Activated naive CD4-positive, alpha-beta T cell treated with anti-CD3 and anti-CD28 coated beads, Interleukin-2, amount 50 U/mL, for 24 hours (primary cell): Measurements from ENCODE around the gene MAN2C1.

Source experiments
- H3K27ac Mint-ChIP-seq: one replicate; pipeline ENCODE4 v1.8.0; 2021; ENCODE audit warnings: mild to moderate bottlenecking, mixed read lengths
- H3K27me3 Mint-ChIP-seq: one replicate; pipeline ENCODE4 v1.8.0; 2021; ENCODE audit warnings: mixed read lengths
- H3K36me3 Mint-ChIP-seq: one replicate; pipeline ENCODE4 v1.8.0; 2021; ENCODE audit warnings: mixed read lengths
- H3K4me1 Mint-ChIP-seq: one replicate; pipeline ENCODE4 v1.8.0; 2021; ENCODE audit warnings: mixed read lengths
- H3K4me3 Mint-ChIP-seq: one replicate; pipeline ENCODE4 v1.8.0; 2021; ENCODE audit warnings: mild to moderate bottlenecking, mixed read lengths
- H3K9me3 Mint-ChIP-seq: one replicate; pipeline ENCODE4 v1.8.0; 2021; ENCODE audit warnings: mixed read lengths

MAN2C1 gene

DNA sequence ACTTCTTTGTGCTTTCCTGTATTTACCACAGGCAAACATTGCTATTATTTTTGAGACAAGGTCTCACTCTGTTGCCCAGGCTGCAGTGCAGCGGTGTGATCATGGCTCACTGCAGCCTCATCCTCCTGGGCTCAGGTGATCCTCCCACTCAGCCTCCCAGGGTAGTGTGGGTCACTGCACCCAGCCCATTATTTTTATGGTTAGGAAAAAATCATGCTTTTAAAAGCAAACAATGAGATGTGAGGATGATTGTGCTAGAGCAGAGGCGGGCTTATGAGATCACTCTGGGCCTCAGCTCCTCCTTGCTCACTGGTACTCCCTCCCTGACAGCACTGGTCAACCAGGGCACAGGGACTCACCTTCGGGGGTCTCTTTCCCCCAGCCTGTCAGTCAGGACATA is 2.2 kb downstream of the MAN2C1 start:
- H3K27ac Mint-ChIP-seq: no peak overlapping the region

DNA sequence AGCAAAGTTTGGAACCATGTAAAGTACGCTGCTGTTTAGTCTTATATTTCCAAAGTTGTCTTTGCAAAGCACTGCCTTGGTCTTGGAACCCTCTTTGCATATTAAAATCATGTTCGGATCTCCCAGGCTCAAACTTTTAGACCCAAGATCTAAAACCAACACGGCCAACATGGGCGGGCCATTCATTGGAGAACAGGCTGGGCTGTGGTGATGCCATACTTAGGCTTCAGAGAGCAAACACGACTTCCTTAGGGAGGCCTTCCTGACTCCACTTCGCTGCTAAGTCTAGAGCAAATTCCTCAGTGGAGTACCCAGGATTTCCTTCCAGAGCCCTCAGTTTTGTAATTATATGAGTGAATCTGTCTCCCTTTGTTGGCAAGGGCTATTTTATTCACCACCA is 3.5 kb downstream of the MAN2C1 start:
- no peaks in the 10 kb centered on the region for H3K27me3 Mint-ChIP-seq
- no peak overlapping the region for H3K27ac Mint-ChIP-seq
- H3K4me1 Mint-ChIP-seq: peaks cover 23% of the 10 kb centered on the region
- peaks cover 2% of the 10 kb centered on the region for H3K36me3 Mint-ChIP-seq
- no peak overlapping the region for H3K4me3 Mint-ChIP-seq
- no peaks in the 10 kb centered on the region for H3K9me3 Mint-ChIP-seq

More for the DNA sequence above, 2.2 kb downstream of the MAN2C1 start:
- Mint-ChIP-seq H3K4me1 (peaks cover 24% of the 10 kb centered on the region), H3K36me3 (peaks cover 2% of the 10 kb centered on the region), H3K9me3 (no peaks in the 10 kb centered on the region), H3K27me3 (no peaks in the 10 kb centered on the region), H3K4me3 (no peak overlapping the region)

DNA sequence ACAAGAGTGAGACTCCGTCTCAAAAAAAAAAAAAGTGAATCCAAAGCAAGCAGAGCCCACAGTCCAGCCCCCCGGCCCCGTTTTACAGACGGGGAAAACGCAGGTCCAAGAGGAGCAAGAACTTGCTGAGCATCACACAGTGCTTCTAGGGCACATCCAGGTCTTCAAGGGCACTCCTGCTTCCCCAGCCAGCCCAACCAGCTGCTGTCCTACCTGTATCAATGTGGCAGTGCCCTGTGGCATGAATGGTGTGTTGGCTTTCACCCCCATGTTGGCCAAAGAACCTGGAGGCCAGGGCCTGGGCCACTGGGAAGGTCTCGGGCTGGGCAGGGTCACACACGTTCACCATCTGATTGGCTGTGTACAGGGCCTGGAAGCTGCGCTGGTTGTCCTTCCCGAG is 4.6 kb downstream of the MAN2C1 start:
- no peak overlapping the region for H3K4me3 Mint-ChIP-seq
- no peaks in the 10 kb centered on the region for H3K9me3 Mint-ChIP-seq
- no peak overlapping the region for H3K27ac Mint-ChIP-seq
- H3K27me3 Mint-ChIP-seq: no peaks in the 10 kb centered on the region
- peaks cover 2% of the 10 kb centered on the region for H3K36me3 Mint-ChIP-seq
- H3K4me1 Mint-ChIP-seq: peaks cover 12% of the 10 kb centered on the region

DNA sequence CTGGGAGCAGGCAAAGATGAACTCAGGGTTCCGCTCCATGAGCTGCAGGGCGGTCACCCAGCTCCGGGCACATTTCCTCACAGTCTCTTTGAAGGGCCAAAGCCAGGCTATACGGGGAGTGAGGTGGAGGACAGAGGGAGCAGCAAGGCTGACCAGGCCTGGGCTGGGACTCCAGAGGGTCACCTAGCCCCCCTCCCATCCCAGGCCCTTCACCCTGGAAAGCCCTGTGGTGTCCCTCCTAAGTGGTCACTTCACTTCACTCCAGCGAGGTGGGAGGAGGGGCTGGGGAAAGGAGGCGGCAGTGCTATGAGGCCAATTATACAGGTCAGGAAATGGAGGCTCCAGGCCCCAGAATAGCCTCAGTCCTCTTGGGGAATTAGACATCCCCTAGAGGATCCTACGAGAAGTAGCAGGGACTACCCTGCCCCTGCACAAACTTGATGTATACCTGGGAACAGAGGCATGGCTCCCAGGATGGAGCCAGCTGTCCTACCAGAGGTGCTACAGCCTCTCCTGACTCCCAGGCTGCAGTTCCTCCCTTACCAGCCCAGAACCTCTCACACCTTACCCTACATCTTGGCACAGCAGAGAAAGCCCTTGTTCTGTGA is 5.7 kb downstream of the MAN2C1 start:
- Mint-ChIP-seq H3K4me3 (no peak overlapping the region), H3K36me3 (peaks cover 2% of the 10 kb centered on the region), H3K4me1 (peaks cover 9% of the 10 kb centered on the region), H3K27ac (no peak overlapping the region), H3K27me3 (no peaks in the 10 kb centered on the region), H3K9me3 (no peaks in the 10 kb centered on the region)

DNA sequence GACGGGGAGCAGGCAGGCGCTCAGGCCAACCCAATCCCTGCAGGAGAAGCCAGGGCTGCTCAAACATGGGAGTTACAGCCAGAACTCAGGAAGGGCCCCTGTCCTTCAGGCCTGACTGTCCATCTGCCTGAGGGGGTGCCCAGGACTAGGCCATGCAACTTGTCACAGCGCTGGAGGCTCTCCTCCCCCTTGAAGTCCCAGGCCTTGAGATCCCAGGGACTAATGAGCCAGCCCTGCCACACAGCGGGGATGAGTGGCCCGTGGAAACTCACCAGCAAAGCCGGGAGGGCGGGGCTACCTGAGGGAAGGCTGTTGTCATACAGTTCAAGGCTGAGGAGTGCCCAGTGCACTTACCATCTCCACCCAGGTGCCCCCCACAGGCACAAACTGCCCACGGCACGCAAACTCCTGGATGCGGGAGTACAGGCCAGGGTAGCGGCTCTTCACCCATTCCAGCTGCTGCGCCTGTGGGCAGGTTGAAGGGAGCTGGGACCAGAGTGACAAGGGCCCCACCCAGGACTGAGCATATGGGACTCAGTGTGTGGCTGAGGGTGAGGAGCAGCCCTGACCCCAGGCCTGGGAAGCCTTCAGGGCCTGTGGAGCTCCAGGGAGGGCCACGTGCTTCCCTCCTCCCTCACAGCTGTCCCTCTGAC is 6.3 kb downstream of the MAN2C1 start:
- Mint-ChIP-seq H3K27me3 (no peaks in the 10 kb centered on the region), H3K36me3 (peaks cover 2% of the 10 kb centered on the region), H3K9me3 (no peaks in the 10 kb centered on the region), H3K4me3 (no peak overlapping the region), H3K27ac (no peak overlapping the region), H3K4me1 (peaks cover 5% of the 10 kb centered on the region)

DNA sequence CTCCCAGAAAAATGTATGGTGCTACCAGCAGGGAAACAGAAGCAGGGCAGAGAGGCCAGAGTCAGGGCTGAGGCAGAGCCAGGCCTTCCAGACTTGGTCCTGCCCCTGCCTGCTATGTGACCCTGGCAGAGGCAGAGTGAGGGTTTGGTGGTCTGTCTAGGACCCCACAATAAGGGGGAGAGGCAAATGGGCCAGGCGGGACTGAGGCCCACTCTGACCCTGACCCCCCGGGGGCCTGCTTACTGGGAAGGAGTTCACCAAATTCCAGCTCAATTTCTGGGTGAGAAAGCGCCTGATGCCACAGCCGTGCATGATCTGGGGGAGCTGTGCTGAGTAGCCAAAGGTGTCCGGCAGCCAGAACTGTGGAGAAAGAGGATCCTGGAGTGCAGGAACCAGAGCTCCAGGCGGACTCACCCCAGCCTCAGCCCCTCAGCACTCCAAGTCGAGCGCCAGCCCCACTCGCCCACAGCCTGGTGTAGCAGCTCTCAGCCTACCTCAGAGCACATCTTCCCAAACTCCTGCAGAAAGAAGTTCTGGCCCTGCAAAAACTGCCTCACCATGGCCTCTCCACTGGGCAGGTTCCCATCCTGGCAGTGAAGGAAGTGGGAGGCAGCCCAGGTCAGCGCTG is 6.9 kb downstream of the MAN2C1 start:
- no peaks in the 10 kb centered on the region for H3K9me3 Mint-ChIP-seq
- no peak overlapping the region for H3K4me3 Mint-ChIP-seq
- peaks cover 2% of the 10 kb centered on the region for H3K36me3 Mint-ChIP-seq
- H3K27ac Mint-ChIP-seq: no peak overlapping the region
- no peaks in the 10 kb centered on the region for H3K27me3 Mint-ChIP-seq
- no peaks in the 10 kb centered on the region for H3K4me1 Mint-ChIP-seq

DNA sequence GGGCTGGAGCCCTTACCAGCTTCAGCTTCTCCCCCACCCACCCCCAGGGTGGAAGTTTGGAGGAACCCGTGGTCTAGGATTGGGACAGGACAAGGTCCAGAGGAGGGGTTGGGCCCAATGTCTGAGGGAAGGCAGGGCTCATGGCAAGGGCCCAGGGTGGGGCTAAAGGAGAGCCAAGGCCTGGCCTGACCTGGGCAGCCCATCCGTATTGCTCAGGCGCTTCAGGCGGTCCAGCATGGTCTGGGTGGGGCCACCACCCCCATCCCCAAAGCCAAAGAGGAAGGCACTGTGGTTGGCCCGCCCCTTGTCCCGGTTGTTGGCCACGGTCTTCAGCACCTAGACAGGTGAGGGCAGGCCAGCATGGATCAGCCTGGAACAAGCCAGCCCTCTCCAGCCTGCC is 7.6 kb downstream of the MAN2C1 start:
- no peaks in the 10 kb centered on the region for H3K27me3 Mint-ChIP-seq
- H3K9me3 Mint-ChIP-seq: no peaks in the 10 kb centered on the region
- H3K4me1 Mint-ChIP-seq: no peaks in the 10 kb centered on the region
- peaks cover 2% of the 10 kb centered on the region for H3K36me3 Mint-ChIP-seq
- no peak overlapping the region for H3K4me3 Mint-ChIP-seq
- no peak overlapping the region for H3K27ac Mint-ChIP-seq

DNA sequence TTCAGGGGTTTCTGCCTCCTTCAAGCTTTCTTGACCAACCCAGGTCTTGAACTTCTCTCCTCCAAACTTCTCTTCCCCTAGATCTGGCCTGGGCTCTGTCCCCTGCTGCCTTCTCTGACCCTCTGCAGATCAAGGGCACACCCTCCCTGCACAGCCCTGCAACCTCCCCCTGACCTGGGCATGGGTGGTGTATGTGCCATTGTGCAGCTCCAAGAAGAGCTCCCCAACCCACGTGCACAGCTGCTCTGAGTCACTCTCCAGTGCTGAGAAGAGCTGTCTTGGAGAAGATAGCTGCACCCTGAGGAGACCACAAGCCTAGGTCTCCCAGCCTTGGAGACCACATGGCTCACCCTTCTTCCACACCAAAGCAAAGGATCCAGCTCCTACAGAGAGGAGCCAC is 8.0 kb downstream of the MAN2C1 start:
- Mint-ChIP-seq H3K4me3 (no peak overlapping the region), H3K4me1 (no peaks in the 10 kb centered on the region), H3K9me3 (no peaks in the 10 kb centered on the region), H3K36me3 (peaks cover 2% of the 10 kb centered on the region), H3K27me3 (no peaks in the 10 kb centered on the region), H3K27ac (no peak overlapping the region)

DNA sequence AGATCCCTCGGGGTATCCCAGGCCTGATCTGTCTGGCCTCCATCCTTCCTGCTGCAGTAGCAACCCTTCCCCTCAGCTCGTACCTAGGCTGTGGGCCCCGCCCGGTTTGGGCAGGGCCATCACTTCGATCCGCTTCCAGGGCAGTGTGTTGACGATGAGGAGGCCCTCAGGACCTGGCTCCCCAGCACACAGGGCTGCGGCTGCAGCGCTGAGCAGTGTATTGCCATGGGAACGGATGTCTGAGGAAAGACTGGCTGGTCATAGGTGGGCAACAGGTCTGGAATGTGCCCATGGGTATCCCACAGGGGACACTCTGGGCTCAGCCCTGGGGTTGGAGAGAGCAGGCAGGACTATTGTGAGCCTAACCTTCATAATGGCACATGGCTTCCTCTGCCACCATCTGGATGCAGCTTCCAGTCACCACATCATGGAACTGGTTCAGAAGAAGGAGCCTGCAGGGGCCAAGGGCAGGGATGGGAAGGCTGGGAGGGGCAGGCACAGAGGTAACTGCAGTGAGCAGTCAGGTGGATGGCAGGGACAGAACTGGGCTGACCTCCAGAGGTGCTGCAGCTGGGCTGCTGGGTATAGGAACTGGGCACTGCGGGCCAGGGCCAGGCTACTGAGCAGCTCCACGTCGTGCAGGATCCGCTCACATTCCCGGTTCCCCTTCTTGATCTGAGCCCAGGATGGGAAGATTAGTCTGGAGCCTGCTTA is 8.7 kb downstream of the MAN2C1 start:
- Mint-ChIP-seq H3K9me3 (no peaks in the 10 kb centered on the region), H3K4me1 (no peaks in the 10 kb centered on the region), H3K27me3 (no peaks in the 10 kb centered on the region), H3K27ac (no peak overlapping the region), H3K36me3 (peaks cover 2% of the 10 kb centered on the region), H3K4me3 (no peak overlapping the region)

DNA sequence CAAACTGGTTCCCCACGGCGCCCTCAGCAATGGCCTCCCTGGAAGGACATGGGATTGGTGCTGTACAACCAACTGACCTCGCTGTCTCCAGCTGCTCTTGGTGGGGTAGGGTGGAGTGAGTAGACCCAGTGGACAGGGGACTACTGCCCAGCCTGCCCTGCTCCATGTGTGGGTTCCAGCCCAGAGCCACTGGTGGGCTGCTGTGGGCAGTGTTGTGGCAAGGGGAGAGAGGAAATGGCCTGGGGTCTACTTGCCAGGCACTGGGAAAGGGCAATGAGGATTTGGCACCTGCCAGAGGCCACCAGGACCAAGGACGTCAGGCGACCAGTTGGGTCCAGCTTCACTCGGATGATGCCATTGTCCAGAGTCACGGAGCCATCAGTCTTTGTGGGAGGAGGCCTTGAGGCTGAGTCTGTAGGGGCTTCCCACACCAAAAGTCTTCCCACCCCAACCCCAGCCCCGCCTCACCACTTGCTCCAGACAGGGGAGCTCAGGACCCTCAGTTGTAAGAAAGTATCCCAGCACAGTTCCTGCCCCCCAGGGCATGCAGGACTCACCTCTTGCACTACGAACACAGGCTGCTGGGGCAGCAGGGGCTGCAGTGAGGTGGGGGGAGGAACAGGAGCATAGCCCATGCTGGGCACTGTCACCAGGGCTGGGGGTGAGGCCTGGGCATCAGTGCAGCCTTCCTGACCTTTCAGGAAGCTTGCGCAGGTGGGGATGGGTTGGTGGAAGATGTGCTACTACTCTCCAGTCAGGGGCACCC is 9.5 kb downstream of the MAN2C1 start:
- H3K4me1 Mint-ChIP-seq: no peaks in the 10 kb centered on the region
- H3K27ac Mint-ChIP-seq: no peak overlapping the region
- no peak overlapping the region for H3K4me3 Mint-ChIP-seq
- no peaks in the 10 kb centered on the region for H3K27me3 Mint-ChIP-seq
- no peaks in the 10 kb centered on the region for H3K9me3 Mint-ChIP-seq
- H3K36me3 Mint-ChIP-seq: peaks cover 2% of the 10 kb centered on the region

DNA sequence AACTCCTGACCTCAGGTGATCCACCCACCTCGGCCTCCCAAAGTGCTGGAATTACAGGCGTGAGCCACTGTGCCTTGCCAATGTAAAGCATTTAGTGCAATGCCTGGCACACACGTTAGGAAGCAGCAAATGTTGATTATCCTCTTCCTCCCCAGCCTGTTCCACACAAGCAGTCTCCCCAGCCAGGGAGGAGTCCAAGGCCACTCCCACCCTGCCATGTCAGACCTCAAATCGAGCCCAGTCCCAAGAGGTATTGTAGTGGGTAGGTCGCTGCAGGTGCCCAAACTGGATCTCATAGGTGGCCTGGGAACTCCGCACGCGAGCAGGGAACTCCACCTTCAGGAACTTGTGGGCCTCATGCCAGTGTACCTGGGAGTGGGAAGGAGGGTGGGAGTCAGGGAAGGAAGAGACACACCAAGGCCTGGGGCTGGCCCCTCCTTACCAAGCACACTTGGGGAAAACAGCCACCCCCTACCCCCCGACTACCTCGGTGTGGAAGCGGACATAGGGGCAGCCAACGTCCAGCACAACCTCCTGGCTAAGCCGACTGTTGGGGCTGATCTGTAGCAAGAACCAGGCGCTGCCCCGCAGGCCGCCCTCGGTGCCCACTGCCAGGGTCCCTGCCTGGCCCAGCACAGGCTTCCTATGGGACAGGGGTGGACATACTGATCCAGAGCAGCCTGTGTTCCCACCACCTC is 10.3 kb downstream of the MAN2C1 start:
- no peaks in the 10 kb centered on the region for H3K4me1 Mint-ChIP-seq
- H3K36me3 Mint-ChIP-seq: peaks cover 2% of the 10 kb centered on the region
- no peaks in the 10 kb centered on the region for H3K9me3 Mint-ChIP-seq
- H3K4me3 Mint-ChIP-seq: no peak overlapping the region
- no peak overlapping the region for H3K27ac Mint-ChIP-seq
- H3K27me3 Mint-ChIP-seq: no peaks in the 10 kb centered on the region

DNA sequence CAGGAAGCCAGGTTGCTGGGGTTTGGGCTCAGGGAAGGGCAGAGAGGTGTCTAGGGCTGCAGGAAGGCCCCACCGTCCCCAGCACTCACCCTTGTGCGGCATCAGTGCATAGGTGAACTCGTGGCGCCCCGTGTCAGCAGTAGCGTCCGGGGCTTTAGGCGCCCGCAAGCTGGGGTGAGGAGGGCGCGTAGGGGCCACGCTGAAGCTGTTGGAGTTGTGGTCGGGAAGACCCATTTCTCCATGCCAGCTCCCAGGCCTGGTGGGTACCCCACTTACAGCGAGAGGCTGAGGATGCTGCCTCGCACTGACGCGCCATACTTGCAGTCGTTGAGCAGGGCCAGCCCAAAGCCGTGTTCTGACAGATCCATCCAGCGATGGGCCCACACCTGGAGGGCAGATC is 11.9 kb downstream of the MAN2C1 start:
- Mint-ChIP-seq H3K27me3 (no peaks in the 10 kb centered on the region), H3K36me3 (peaks cover 2% of the 10 kb centered on the region), H3K9me3 (no peaks in the 10 kb centered on the region), H3K27ac (no peak overlapping the region), H3K4me3 (no peak overlapping the region), H3K4me1 (no peaks in the 10 kb centered on the region)

DNA sequence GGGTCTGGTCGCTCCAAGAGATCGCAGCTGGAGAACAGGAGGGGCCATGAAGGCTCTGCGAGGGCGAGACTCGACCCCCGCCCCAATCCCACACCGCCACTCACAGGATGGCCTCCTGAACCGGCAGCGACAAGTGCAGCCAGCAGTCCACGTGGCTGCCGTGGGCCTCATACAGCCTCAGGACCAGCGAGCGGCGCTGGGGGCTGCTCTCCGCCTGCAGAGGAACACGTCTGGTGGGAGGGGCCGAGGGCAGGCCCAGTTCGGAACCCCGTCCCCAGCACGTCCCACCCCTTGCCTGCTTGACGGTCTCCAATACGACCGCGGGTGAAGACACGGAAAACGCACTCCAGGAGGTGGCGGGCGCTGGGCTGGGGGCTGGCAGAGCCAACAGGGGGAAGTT is 12.4 kb downstream of the MAN2C1 start:
- Mint-ChIP-seq H3K27me3 (no peaks in the 10 kb centered on the region), H3K27ac (no peak overlapping the region), H3K4me1 (peaks cover 1% of the 10 kb centered on the region), H3K36me3 (no peaks in the 10 kb centered on the region), H3K4me3 (no peak overlapping the region), H3K9me3 (no peaks in the 10 kb centered on the region)

DNA sequence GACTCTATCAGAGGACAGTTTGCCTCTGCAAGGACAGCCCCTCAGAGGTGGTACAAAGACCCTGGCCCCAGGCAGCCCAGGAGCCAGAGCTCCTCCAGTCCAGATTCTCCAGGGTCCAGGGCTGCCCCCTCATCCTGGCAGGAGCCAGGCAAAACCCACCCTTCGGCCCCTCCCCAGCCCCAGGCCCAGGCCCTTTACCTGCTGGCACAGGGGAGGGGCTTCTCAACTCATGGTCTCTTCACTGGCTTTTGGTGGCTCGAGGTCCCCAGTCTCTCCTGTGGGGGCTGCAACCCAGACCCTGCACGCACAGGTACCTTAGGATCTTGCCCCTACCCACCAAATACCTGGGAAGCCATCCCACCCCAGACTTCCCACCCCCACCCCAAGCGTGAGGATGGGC is 13.0 kb downstream of the MAN2C1 start:
- no peak overlapping the region for H3K27ac Mint-ChIP-seq
- H3K4me3 Mint-ChIP-seq: no peak overlapping the region
- H3K36me3 Mint-ChIP-seq: no peaks in the 10 kb centered on the region
- H3K4me1 Mint-ChIP-seq: peaks cover 8% of the 10 kb centered on the region
- H3K9me3 Mint-ChIP-seq: no peaks in the 10 kb centered on the region
- H3K27me3 Mint-ChIP-seq: no peaks in the 10 kb centered on the region

DNA sequence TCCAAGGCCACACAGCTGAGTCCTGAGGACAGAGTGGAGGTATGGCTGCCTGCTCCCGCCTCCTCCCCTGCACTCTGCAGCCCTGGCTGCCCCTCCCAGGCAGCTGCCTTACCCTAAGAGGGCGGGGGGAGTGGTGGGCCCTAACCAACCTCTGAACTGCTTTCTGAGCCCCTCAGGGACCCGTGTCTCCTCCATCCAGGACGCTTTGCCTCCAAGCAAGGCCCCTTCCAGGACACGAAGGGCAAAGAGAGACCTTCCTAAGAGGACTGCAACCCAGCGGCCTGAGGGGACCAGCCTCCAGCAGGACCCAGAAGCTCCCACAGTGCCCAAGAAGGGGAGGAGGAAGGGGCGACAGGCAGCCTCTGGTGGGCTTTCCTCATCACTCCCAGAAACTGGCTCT is 14.0 kb downstream of the MAN2C1 start:
- Mint-ChIP-seq H3K4me3 (no peak overlapping the region), H3K36me3 (peaks cover 4% of the 10 kb centered on the region), H3K9me3 (peaks cover 5% of the 10 kb centered on the region), H3K27ac (no peak overlapping the region), H3K27me3 (no peaks in the 10 kb centered on the region), H3K4me1 (peaks cover 17% of the 10 kb centered on the region)
